Fibroblast of the aortic adventitia (primary cell): Measurements from ENCODE around the gene CYB561. TPM values are rescaled to one million over a fixed set of nuclear protein-coding genes. Genes with fewer than 3 reads are reported as not detected.
A peak's percentile ranks its signal among the peaks of the same experiment; 100 is the strongest.

Source experiments
- DNase-seq: peaks from one replicate; pipeline ENCODE4 v3.0.0-alpha.2; 2010; ENCODE audit warnings: low read depth
- H3K4me3 ChIP-seq: 2 replicates; pipeline ENCODE4 v1.5.1; 2011; ENCODE audit warnings: low read depth, mild to moderate bottlenecking, control low read depth, low read length, moderate library complexity
- CTCF ChIP-seq: IDR thresholded peaks from 2 replicates; pipeline ENCODE4 v1.5.1; 2011; ENCODE audit warnings: mild to moderate bottlenecking, low read length, control low read depth, inconsistent platforms; ENCODE audit not compliant: insufficient read depth
- total RNA-seq: library from RNA; depleted of rRNA; stranded (reverse); fragments of >200 nt; gene quantifications from 2 replicates; pipeline ENCODE4 v1.2.3, GENCODE V29; 2012; ENCODE audit warnings: low replicate concordance

Gene CYB561
- total RNA-seq, 1 donor: 29.5 TPM

GRCh38 chr17:63450551-63450950, 4.4 kb upstream of the CYB561 start:
- TF ChIP-seq CTCF: no peak
- no peak overlapping the region for H3K4me3 ChIP-seq
- DNase-seq: no peak

GRCh38 chr17:63448655-63449054, 2.5 kb upstream of the CYB561 start:
- no peak overlapping the region for H3K4me3 ChIP-seq
- no peak for TF ChIP-seq CTCF
- DNase-seq: no peak

- peak overlapping the region; percentile 64 for H3K4me3 ChIP-seq
- DNase-seq: peak; percentile 75
- no peak for TF ChIP-seq CTCF
These were observed 1.4 kb upstream of the CYB561 start for GRCh38 chr17:63447471-63448009.

GRCh38 chr17:63446753-63447470, 806 bp upstream of the CYB561 start:
- peak; percentile 68 for DNase-seq
- H3K4me3 ChIP-seq: peak overlapping the region; percentile 64
- TF ChIP-seq CTCF: peak; percentile 27

GRCh38 chr17:63445571-63445953, 544 bp downstream of the CYB561 start:
- TF ChIP-seq CTCF: no peak
- H3K4me3 ChIP-seq: peak overlapping the region; percentile 64
- no peak for DNase-seq

- peak overlapping the region; percentile 64 for H3K4me3 ChIP-seq
- TF ChIP-seq CTCF: no peak
- no peak for DNase-seq
These were observed 1.0 kb downstream of the CYB561 start for GRCh38 chr17:63445065-63445464.
